GM21529 (cell line): ENCODE measurements around the gene TMEM38B.
A peak's percentile ranks its signal among the peaks of the same experiment; 100 is the strongest.
"Not testable (repeated sequence)": the region's sequence is repeated elsewhere in the genome, so short reads cannot be mapped to it uniquely, and the experiment has no call there.

Experiments
- ATAC-seq: cut with Tn5 transposase; IDR thresholded peaks from one replicate; pipeline ENCODE4 v1.9.1; 2021; ENCODE audit not compliant: unreplicated experiment

Gene TMEM38B

DNA sequence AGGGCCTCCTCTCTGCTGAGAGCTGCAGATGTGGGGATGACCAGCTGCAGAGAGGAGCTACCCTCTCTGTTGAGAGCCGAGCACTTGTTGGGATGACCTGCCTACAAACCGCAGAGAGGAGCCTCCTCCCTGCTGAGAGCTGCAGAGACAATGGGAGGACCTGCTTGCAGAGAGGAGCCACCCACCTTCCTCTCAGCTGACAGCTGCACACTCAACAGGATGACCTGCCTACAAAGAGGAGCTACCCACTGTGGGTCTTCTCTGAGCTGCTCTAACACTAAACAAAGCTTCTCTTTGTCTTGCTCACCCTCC, 19.6 kb downstream of the TMEM38B start:
- ATAC-seq: no peak

DNA sequence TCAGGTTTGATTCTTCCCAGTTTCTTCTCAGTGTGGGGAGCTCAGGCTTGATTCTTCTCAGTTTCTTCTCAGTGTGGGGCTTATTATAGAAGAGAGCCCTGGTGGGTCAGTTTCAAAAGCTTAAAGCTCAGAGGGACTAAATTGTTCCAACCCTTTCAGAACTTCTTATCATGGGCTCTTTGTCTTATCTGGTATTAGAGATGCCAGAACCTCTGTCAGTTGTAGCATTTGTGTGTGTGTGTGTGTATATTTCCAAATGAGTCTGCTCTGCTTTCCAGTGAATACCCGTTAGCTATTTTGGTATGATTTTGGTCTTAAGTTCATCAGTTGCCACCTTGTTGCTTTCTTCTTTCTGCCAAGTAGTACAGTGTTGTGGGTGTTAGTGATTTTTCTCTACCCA, 21.8 kb downstream of the TMEM38B start:
- no peak for ATAC-seq

DNA sequence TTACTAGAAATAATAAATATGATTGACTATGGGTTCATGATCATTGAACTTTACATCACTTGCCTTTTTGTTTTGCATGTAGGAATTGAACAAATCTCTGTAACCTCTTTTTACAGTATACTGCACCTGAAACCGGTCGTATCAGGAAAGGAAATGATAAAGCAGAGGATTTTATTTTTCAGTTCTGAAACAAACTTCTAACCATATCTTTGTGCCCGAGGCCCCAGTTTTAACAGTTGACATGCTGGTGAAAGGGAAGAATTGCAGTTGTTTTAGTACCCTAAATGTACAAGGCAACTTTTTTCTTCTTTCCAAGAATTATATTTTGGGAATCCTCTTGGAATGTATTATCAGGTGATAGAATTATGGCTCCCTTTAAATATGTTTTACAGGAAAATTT, 27.8 kb downstream of the TMEM38B start:
- no peak for ATAC-seq

DNA sequence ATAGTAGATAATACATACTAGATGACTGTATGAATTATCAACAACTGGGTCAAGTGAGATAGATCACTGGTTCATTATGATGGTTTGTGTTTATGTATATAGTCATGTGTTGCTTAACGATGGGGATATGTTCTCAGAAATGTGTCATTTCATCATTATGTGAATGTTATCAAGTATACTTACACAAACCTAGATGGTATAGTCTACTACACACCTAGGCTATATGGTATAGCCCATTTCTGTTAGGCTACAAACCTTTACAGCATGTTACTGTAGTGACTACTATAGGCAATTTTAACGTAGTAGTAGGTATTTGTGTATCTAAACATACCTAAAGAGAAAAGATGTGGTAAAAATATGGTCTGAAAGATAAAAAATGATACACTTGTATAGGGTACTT, 31.0 kb downstream of the TMEM38B start:
- ATAC-seq: no peak

GRCh38 chr9:105728230-105728629, 33.9 kb downstream of the TMEM38B start:
- not testable (repeated sequence) for ATAC-seq

- not testable (repeated sequence) for ATAC-seq
These were observed 37.1 kb downstream of the TMEM38B start for GRCh38 chr9:105731420-105731819.

DNA sequence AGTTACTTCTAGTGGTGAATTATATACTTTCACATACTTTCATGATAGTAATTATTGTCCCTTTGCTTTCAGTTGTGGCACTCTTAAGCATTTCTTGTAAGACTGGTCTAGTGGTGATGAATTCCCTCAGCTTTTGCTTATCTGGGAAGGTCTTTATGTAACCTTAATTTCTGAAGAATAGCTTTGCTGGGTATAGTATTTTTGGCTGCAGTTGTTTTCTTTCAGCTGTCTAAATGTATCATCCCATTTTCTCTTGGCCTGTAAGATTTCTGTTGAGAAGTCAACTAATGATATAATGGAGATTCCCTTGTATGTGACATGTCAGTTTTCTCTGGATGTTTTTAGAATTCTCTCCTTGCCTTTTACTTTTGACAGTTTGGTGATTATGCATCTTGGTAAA, 41.0 kb downstream of the TMEM38B start:
- ATAC-seq: no peak

DNA sequence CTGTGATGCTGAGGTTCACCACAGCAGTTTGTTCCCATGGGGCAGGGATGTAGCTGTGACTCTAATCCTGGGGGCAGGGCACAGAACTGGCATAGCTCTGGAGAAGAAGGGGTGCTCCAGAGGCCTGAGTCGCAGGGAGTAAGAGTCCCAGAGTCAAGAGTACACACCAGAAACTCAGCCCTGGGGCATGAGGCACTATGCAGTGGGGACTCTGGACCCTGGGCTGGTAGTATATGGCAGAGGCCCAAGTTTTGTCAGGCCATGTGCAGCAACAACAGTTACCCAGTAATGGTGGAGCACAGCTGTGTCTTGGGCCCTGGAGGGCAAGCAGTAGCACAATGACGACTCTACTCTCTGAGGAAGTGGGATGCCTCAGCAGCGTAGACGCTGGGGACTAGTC, 42.9 kb downstream of the TMEM38B start:
- no peak for ATAC-seq

- ATAC-seq: no peak
These were observed 47.7 kb downstream of the TMEM38B start for GRCh38 chr9:105742088-105742487.

- ATAC-seq: not testable (repeated sequence)
These were observed 53.0 kb downstream of the TMEM38B start for GRCh38 chr9:105747325-105747724.

DNA sequence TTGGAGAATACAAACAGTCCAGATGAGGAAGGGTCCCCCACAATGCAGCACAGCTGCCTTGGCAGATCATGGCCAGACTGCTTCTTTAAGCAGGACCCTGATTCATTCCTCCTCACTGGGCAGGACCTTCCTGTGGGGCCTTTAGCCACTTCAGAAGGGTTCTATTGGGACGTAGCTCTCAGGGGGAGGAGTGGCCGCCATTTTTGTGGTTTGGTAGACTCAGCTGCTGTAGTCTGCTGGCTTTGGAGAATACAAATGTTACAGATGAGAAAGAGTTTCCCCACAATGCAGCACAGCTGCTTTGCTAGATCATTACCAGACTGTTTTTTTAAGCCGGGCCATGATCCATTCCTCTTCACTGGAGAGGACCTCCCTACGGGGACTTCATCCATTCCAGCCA, 57.4 kb downstream of the TMEM38B start:
- no peak for ATAC-seq

- ATAC-seq: peak; percentile 52
These were observed 63.3 kb downstream of the TMEM38B start for GRCh38 chr9:105757496-105758251.

DNA sequence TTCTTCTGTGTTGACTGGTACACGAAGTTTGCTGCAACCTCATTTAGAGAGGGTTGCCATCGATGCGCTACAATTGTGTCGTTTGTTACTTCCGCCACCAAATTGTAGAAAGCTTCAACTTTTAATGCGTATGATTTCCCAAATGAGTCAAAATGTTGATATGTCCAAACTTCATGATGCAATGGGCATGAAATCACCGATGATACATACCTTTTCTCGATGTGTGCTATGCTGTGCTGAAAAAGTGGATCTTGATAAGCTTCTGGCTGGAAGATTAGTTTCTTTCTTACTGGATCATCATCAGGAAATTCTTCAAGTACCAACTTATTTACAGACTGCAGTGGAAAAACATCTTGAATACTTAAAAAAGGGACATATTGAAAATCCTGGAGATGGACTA, 65.7 kb downstream of the TMEM38B start:
- ATAC-seq: no peak

- not testable (repeated sequence) for ATAC-seq
These were observed 88.5 kb downstream of the TMEM38B start for GRCh38 chr9:105782561-105783494.

- ATAC-seq: not testable (repeated sequence)
These were observed 89.1 kb downstream of the TMEM38B start for GRCh38 chr9:105783495-105783872.

- not testable (repeated sequence) for ATAC-seq
These were observed 92.5 kb downstream of the TMEM38B start for GRCh38 chr9:105786796-105787195.

DNA sequence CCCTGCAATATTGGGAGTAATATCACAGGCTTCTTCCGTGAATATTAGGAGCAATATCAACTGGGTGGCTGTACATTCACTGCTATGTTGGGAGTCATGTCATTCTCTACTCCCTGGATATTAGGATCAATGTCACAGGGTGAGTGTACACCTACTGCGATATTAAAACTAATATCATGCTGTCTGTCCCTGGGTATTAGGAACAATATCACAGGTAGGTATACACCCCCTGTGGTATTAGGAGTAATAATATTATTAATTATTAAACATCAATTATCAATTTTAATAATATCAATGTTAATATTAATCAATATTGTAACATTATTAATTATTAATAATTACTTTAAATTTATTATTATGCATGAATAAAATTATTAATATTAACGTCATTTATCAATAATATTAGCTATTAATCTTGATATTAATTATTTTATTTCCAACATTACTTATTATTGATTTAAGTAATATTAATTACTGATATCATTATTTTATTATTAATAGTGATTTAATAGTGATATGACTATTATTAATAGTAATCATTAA, 121.9 kb downstream of the TMEM38B start:
- ATAC-seq: no peak

DNA sequence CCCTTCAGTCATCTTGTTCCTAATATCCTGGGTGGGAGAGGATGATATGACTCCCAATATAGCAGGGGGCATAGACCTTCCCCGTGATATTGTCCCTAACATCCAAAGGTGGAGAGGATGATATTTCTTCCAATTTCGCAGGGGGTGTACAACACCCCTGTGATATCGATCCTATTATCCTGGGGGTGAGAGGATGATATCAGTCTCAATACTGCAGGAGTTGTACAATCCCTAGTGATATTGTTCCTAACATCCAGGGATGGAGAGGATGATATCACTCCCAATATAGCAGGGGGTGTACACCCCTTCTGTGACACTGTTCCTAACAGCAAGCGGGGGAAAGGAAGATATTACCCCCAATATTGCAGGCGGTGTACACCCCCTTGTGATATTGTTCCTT, 122.6 kb downstream of the TMEM38B start:
- no peak for ATAC-seq

DNA sequence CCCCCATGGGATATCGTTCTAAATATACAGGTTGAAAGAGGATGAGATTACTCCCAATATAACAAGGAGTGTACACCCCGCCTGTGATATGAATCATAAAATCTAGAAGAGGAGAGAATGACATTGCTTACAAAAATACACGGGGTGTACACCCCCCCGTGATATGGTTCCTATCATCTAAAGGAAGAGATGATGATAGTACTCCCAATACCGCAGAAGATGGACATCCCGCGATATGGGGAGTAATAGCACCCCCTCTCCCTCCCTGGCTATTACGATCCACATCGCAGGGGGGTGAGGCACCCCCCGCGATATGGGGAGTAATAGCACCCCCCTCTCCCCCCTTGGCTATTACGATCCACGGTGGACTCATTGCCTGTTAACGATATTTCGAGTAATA, 124.6 kb downstream of the TMEM38B start:
- no peak for ATAC-seq

- ATAC-seq: no peak
These were observed 128.5 kb downstream of the TMEM38B start for GRCh38 chr9:105822814-105823213.
